Measurements from ENCODE around the gene SECISBP2L.
"Not testable (repeated sequence)": the region's sequence is repeated elsewhere in the genome, so short reads cannot be mapped to it uniquely, and the experiment has no call there.

SECISBP2L gene

GRCh38 chr15:49046220-49047102 lies at the start of gene SECISBP2L:
SECISBP2L (minus strand) TSS chr15:49046446; CDS start chr15:49046299, 147 bp downstream.
- peak; percentile 97 for DNase-seq (ENCODE audit: low spot score)

GRCh38 chr15:49094923-49095322 lies 48.7 kb upstream of the SECISBP2L start:
- DNase-seq (ENCODE audit: low spot score) = no peak

GRCh38 chr15:49093252-49094105 lies 47.2 kb upstream of the SECISBP2L start:
- no peak for DNase-seq (ENCODE audit: low spot score)

GRCh38 chr15:49088996-49089395 lies 42.8 kb upstream of the SECISBP2L start:
- no peak for DNase-seq (ENCODE audit: low spot score)

GRCh38 chr15:49085696-49086459 lies 39.6 kb upstream of the SECISBP2L start:
- no peak for DNase-seq (ENCODE audit: low spot score)

- no peak for DNase-seq (ENCODE audit: low spot score)
These were observed 38.0 kb upstream of the SECISBP2L start for GRCh38 chr15:49084285-49084570.

- peak; percentile 26 for DNase-seq (ENCODE audit: low spot score)
These were observed 37.4 kb upstream of the SECISBP2L start for GRCh38 chr15:49083401-49084284.

- peak; percentile 66 for DNase-seq (ENCODE audit: low spot score)
These were observed 36.7 kb upstream of the SECISBP2L start for GRCh38 chr15:49082960-49083359.

GRCh38 chr15:49079340-49080039 lies 33.2 kb upstream of the SECISBP2L start:
- no peak for DNase-seq (ENCODE audit: low spot score)

GRCh38 chr15:49075881-49076280 lies 29.6 kb upstream of the SECISBP2L start:
- no peak for DNase-seq (ENCODE audit: low spot score)

GRCh38 chr15:49074589-49075287 lies 28.5 kb upstream of the SECISBP2L start:
- not testable (repeated sequence) for DNase-seq (ENCODE audit: low spot score)

GRCh38 chr15:49066372-49066771 lies 20.1 kb upstream of the SECISBP2L start:
- no peak for DNase-seq (ENCODE audit: low spot score)

- DNase-seq (ENCODE audit: low spot score) = no peak
These were observed 18.6 kb upstream of the SECISBP2L start for GRCh38 chr15:49064884-49065283.

- no peak for DNase-seq (ENCODE audit: low spot score)
These were observed 18.0 kb upstream of the SECISBP2L start for GRCh38 chr15:49064281-49064653.

- DNase-seq (ENCODE audit: low spot score) = no peak
These were observed 17.4 kb upstream of the SECISBP2L start for GRCh38 chr15:49063402-49064280.

- DNase-seq (ENCODE audit: low spot score) = no peak
These were observed 16.7 kb upstream of the SECISBP2L start for GRCh38 chr15:49062900-49063299.

- DNase-seq (ENCODE audit: low spot score) = peak; percentile 40
These were observed 14.7 kb upstream of the SECISBP2L start for GRCh38 chr15:49060710-49061495.

- no peak for DNase-seq (ENCODE audit: low spot score)
These were observed 13.2 kb upstream of the SECISBP2L start for GRCh38 chr15:49059491-49059890.

All from AG20443 (cell line).